Myocyte (in vitro differentiated cells): Measurements from ENCODE around the gene GALNT18. TPM values are rescaled to one million over a fixed set of nuclear protein-coding genes. Genes with fewer than 3 reads are reported as not detected.

Experiments used
- DNase-seq: peaks from one replicate; pipeline ENCODE4 v3.0.0-alpha.2; 2012; ENCODE audit warnings: low read depth
- total RNA-seq: library from RNA; depleted of rRNA; stranded (reverse); fragments of >200 nt; gene quantifications from 2 replicates; pipeline ENCODE4 v1.2.3, GENCODE V29; 2014

GALNT18 gene
- total RNA-seq, 1 donor from 2014 or later: 3.3 TPM

GRCh38 chr11:11391169-11391568 lies 230.6 kb downstream of the GALNT18 start:
- no peak for DNase-seq

- no peak for DNase-seq
Observed at GRCh38 chr11:11390068-11390771, 231.6 kb downstream of the GALNT18 start.

GRCh38 chr11:11389238-11389637 lies 232.6 kb downstream of the GALNT18 start:
- DNase-seq: no peak

- DNase-seq: peak; percentile 57
Observed at GRCh38 chr11:11387622-11388305, 234.0 kb downstream of the GALNT18 start.

- DNase-seq: no peak
Observed at GRCh38 chr11:11387207-11387606, 234.6 kb downstream of the GALNT18 start.

GRCh38 chr11:11384829-11385228 lies 237.0 kb downstream of the GALNT18 start:
- no peak for DNase-seq

GRCh38 chr11:11383995-11384394 lies 237.8 kb downstream of the GALNT18 start:
- DNase-seq: no peak

GRCh38 chr11:11382858-11383532 lies 238.8 kb downstream of the GALNT18 start:
- DNase-seq: no peak

- DNase-seq: no peak
Observed at GRCh38 chr11:11381471-11382105, 240.2 kb downstream of the GALNT18 start.

- no peak for DNase-seq
Observed at GRCh38 chr11:11380883-11381282, 240.9 kb downstream of the GALNT18 start.

- DNase-seq: no peak
Observed at GRCh38 chr11:11380340-11380739, 241.5 kb downstream of the GALNT18 start.

GRCh38 chr11:11379661-11380060 lies 242.1 kb downstream of the GALNT18 start:
- no peak for DNase-seq

- no peak for DNase-seq
Observed at GRCh38 chr11:11378184-11378940, 243.4 kb downstream of the GALNT18 start.

GRCh38 chr11:11374358-11375148 lies 247.3 kb downstream of the GALNT18 start:
- DNase-seq: no peak

- no peak for DNase-seq
Observed at GRCh38 chr11:11373934-11374333, 247.9 kb downstream of the GALNT18 start.

- no peak for DNase-seq
Observed at GRCh38 chr11:11372461-11372860, 249.3 kb downstream of the GALNT18 start.

GRCh38 chr11:11370962-11371303 lies 250.9 kb downstream of the GALNT18 start:
- no peak for DNase-seq

- no peak for DNase-seq
Observed at GRCh38 chr11:11370255-11370961, 251.4 kb downstream of the GALNT18 start.

GRCh38 chr11:11366793-11367192 lies 255.0 kb downstream of the GALNT18 start:
- DNase-seq: peak; percentile 51

GRCh38 chr11:11363674-11364073 lies 258.1 kb downstream of the GALNT18 start:
- no peak for DNase-seq
